M059J (cell line): ENCODE results near the gene MPND. TPM values are rescaled to one million over a fixed set of nuclear protein-coding genes. Genes with fewer than 3 reads are reported as not detected.
A peak's percentile ranks its signal among the peaks of the same experiment; 100 is the strongest.
"Not testable (repeated sequence)": the region's sequence is repeated elsewhere in the genome, so short reads cannot be mapped to it uniquely, and the experiment has no call there.

Source experiments
- DNase-seq: peaks from one replicate; pipeline ENCODE4 v3.0.0-alpha.2; 2012; ENCODE audit warnings: low read depth
- total RNA-seq: library from RNA; depleted of rRNA; stranded (reverse); fragments of >200 nt; shearing (Covaris generic); gene quantifications from 2 replicates; pipeline ENCODE4 v1.2.3, GENCODE V29; 2014

The MPND gene
- total RNA-seq, 1 experiment from 2014 or later: 9.9 TPM

DNA sequence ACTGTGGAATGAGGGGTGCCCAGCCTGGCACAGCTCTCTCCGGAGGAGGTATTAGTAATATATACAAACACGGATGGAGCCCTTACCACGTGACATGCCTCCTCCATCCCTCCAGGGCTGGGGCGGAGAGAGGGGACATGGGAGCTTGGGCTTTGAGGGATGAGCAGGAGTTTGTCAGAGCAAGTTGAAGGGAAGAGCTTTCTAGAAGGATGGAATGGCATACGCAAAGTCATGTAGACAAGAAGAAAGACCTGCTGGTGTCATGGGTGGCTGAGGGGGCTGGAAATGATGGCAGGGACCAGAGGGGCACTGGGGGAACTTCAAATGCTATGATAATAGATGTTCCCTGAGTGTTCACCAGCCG, 2.6 kb downstream of the MPND start:
- DNase-seq: no peak

DNA sequence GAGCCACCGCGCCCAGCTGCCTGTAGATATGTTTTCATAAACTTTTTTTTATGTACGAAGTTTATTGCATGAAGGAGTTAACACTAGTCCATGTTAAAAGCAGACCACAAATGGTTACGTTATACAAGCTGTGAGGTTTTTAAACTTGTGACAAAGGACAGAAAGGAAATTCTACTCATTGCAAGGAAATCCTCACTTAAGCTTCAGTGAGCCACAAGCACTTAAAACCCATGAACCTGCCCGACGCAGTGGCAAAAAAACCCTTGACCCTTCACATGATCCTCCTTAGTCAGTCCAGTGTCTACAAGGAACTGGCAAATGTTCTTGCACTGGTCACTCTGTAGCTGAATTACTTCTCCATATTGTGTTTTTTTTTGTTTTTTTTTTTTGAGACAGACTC, 4.2 kb downstream of the MPND start:
- no peak for DNase-seq

DNA sequence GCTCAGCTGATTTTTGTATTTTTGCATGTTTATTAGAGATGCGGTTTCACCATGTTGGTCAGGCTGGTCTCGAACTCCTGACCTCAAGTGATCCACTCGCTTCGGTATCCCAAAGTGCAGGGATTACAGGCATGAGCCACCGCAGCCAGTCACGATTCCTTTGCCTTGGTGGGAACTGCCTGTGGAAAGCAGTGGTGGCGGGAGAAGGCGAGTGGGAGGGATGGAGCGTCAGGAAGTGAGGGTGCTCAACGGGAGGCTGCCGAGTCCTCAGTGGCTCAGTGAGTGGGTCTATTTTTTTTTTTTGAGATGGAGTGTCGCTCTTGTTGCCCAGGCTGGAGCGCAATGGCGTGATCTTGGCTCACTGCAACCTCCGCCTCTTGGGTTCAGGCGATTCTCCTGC, 5.9 kb downstream of the MPND start:
- DNase-seq: not testable (repeated sequence)

GRCh38 chr19:4350111-4350510, 6.7 kb downstream of the MPND start:
- DNase-seq: no peak

DNA sequence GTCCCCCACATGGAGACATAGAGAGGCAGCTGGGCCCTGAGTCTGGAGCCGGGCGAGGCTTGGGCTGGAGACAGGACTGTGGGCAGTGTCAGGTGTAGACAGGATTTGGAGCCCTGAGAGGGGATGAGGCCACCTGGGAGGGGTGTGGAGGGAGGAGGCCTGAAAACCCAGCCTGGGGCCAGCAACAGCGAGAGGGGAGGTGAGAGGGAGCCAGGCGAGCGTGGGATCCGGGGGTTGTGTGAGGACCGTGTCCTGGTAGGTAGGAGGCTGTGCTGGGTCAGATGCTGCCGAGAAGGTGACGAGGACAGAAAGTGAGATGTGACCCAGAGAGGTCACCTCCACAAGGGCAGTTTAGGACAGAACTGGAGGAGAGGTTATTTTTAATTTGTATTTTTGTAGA, 7.4 kb downstream of the MPND start:
- DNase-seq: no peak

DNA sequence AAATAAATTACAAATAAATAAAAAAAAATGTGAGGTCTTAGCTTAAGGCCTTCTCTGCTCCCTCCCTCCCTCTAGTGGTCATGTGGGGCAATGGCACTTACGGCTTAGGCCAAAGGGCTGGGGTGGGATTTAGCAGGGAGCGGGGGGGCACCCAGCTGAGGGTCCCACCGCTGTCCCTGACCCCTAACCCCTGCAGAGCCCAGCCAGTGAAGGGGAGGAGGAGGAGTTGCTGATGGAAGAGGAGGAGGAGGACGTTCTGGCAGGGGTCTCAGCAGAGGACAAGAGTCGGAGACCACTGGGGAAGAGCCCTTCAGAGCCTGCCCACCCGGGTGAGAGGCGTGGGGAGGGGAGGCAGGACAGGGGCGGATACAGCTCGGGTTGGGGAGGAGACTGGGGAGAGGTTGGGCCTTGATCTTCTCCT, 9.3 kb downstream of the MPND start:
- peak; percentile 53 for DNase-seq

- no peak for DNase-seq
Measured at GRCh38 chr19:4354282-4354681, 10.9 kb downstream of the MPND start.

DNA sequence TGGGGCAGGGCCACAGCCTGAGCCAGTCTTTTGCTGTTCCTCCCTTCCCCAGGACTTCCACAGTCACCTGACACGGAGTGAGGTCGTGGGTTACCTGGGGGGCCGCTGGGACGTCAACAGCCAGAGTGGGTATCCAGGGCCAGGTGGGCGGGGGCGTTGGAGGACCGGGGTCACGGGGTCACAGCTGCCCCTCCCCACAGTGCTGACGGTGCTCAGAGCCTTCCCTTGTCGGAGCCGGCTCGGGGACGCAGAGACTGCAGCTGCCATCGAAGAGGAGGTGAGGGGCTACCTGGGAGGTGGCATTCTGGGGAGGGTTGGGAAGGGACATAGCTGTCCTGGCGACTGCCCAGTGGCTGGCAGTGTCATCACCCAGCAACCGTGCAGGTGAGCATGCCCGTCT, 11.5 kb downstream of the MPND start:
- no peak for DNase-seq

DNA sequence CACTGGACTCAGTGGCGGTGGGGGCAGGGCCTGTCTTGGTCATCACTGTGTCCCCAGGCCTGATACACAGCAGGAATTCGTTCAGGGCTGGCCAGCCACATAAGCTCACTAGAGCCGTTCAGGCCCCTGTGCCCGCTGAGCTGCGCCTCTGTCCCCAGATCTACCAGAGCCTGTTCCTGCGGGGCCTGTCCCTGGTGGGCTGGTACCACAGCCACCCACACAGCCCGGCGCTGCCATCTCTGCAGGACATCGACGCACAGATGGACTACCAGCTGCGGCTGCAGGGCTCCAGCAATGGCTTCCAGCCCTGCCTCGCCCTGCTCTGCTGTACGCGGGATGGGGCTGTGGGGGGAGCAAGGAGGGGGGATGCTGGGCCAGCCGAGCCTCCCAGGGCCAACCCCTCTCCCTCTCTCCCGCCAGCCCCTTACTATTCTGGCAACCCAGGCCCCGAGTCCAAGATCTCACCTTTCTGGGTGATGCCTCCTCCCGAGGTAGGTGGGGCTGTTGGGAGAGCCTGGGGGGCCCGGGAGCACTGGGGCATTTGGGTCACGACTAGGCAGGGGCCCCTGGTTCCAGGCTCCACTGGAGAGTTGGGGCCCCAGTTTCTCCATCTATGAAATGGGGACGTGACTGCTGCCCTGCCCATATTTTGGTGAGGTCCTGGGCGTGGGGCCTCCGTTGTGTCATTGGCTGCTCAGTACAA, 13.9 kb downstream of the MPND start:
- DNase-seq: no peak

- DNase-seq: no peak
Measured at GRCh38 chr19:4357921-4358326, 14.6 kb downstream of the MPND start.

GRCh38 chr19:4358709-4359626, 15.6 kb downstream of the MPND start:
- DNase-seq: no peak

GRCh38 chr19:4359627-4360000, 16.3 kb downstream of the MPND start:
- DNase-seq: no peak

DNA sequence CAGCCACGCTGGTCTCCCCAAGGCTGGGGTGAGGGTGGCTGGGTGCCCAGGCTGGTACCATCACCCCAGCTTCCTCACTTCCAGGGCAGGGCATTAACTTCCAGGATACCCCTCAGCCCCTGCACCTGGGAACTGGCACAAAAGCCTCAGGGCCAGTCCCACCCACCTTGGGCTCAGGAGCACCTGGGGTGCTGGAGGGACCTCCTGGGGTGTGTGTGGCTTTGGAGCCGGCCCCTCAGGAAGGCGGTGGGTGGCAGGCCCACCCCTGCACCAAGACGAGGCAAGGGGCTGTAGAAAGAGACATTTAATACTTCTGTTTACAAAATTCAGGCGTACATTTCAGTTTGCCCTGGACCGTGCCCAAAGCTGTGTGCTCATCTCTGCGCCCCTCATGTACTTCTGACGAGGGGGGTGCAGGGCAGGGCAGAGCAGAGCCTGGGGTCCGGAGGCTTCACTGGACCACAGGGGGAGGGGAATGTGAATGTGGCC, 16.8 kb downstream of the MPND start:
- DNase-seq: no peak

GRCh38 chr19:4360641-4361151, 17.3 kb downstream of the MPND start:
- DNase-seq: no peak

DNA sequence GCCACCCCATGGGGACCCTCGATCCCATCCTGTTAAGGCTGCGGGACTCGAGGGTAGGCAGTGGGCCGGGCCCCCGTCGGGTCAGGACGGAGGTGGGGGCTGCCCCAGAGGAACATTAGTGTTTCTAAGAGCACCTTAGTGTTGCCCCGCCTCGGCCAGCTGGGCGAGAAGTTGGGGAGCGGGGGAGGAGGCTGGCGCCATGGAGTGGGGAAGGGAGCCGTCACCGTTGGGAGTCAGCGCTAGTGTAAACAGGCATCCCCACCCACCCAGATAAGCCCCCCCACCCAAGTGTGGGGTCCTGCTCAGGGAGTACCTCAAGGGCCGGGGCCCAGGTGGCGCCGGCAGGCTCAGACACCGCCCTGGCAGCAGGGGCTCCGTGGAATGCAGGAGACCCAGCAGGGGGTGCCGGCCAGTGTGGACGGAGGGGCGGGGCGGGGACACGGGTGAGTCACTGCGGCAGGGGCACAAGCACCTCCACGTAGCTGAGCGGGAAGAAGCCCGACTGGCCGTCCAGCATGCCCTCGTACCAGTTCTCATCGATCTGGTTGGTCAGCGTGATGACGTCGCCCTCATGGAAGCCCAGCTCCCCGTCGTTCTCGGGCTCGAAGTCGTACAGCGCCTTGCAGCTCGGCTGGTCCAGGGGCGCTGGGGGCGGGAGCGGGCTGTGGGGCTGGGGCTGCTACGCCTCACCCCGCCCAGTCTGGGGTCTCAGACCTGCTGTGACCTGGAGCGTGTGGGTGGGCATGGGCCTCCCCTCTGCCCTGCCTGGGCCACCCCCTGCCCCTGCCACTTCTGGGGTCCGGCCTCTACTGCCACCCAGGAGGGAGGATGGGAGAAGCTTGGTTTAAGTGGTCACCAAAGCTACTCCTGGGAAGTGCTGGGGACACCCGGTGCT, 18.0 kb downstream of the MPND start:
- no peak for DNase-seq

- DNase-seq: no peak
Measured at GRCh38 chr19:4362101-4362828, 18.9 kb downstream of the MPND start.

DNA sequence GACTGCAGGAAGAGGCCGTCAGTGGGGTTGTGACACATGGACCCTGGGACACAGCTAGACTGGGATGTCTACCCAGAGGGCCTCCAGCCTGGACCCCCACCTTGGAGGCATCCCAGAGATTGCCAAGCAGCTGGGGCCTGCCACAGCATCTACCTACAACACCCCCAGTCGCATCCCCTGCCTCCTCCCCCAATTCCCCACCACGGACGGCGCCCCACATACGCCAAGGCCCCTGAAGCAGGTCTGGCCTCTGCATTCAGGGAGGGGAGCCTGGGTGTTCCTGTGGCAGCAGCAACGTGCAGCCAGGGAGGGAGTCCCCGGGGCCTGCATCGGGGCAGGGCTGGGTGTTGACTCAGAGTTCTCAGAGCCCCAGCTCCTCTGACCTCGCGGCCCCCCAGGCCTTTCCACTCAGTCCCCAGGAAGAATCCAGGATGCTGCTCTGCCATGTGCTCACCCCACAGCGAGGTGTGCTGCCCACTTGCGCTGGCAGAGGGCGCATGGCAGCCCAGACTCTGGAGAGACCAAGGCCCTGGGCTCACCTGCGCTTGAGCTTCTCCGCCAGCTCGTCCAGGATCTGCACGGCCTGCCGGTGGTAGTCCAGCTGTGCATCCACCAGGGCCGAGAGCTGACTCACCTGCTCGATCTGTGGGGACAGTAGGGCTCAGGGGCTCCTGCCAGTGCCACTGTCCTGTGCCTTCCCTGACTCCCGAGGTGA, 19.6 kb downstream of the MPND start:
- peak; percentile 34 for DNase-seq

DNA sequence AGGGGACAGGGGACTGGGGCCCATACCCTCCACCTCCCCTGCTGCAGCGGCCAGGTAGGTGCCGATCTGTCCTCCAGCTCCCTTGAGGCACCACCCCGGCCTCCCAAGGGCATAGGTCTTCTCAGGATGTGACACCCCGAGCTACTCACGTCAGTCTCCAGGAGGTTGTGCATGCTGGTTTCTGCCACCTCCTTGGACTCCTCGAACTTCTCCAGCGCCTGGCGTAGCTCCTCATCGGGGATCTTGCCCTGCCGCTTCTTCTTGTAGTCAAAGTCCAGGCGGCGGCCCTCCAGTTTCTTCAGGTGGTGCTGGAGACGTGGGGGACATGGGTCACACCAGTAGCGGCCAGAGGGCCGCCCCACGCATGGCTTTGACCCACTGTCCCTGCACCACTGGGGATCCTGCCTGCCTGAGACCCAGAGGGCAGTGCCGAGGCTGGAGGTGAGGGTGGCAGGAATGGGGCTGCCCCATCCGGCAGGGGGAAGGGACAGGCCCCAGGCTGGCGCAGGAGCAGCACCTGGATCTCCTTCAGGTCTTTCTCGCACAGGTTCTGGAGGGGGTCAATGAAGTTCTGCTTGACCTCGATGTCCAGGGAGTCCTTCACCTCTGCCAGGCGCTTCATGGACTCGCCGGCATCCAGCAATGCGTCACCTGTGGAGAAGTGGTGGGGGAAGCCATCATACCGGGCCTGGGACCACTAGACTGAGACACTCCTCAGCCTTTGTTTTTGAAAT, 20.4 kb downstream of the MPND start:
- DNase-seq: no peak

- DNase-seq: no peak
Measured at GRCh38 chr19:4365341-4365740, 22.0 kb downstream of the MPND start.
